Measurements from ENCODE around the gene MYH9.

DNA sequence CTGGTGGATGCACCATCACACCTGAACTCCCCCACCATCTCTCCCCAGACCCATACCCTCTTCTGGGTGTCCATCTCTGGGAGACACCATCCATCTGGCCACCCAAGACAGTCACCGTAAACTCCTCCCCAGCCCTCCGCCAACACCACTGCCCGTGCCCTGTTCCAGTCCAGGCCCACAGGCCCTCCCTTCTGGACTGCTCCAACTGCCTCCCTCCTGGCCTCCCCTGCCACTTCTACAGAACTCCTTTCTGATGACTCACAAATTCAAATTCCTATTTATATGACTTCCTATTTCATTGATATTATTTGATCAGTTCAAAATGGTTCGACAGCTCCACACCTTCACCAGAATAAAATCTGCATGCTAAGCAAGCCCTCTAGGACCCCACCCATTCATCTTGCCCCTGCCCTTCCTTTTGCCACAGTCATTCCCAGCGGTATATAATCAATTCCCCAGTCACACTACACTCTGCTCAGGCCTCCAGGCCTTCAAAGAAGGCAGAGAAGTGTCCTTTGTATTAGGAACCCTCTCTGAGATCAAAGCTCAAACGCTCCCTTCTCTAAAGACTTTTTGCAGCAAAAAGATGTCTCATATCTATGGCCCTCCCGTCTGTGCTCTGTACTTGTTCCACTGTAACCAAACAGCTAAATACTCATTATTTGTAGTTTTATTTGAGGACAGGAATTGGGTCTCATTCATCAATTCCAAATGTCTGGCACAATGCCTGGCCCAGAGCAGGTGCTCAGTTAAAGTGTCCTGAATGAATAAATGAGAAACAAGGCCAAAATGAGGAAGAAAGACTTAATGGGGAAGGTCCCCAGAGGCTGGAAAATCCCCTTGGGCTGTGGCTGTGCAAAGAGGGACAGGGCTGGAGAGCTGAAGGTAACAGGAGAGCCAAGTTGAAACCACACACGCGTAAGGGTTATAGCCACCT, 29.0 kb downstream of the MYH9 start:
- TF ChIP-seq POLR2AphosphoS5 (IDR thresholded peaks at IDR 0.05) (peak; percentile 65), EP300 (IDR thresholded peaks at IDR 0.05) (no peak)
